Measurements from ENCODE around the gene FAM83D.

FAM83D gene

GRCh38 chr20:38895098-38895949 is 30.9 kb upstream of the FAM83D start:
- no peak for DNase-seq

GRCh38 chr20:38896009-38896594 is 30.1 kb upstream of the FAM83D start:
- DNase-seq: no peak

- no peak for DNase-seq
Measured at GRCh38 chr20:38897267-38897666, 28.9 kb upstream of the FAM83D start.

GRCh38 chr20:38900606-38901005 is 25.6 kb upstream of the FAM83D start:
- no peak for DNase-seq

- no peak for DNase-seq
Measured at GRCh38 chr20:38902601-38903000, 23.6 kb upstream of the FAM83D start.

- no peak for DNase-seq
Measured at GRCh38 chr20:38903335-38903734, 22.9 kb upstream of the FAM83D start.

- DNase-seq: no peak
Measured at GRCh38 chr20:38905375-38905774, 20.8 kb upstream of the FAM83D start.

GRCh38 chr20:38907918-38908677 is 18.1 kb upstream of the FAM83D start:
- no peak for DNase-seq

GRCh38 chr20:38915355-38915754 is 10.9 kb upstream of the FAM83D start:
- DNase-seq: no peak

GRCh38 chr20:38917657-38918056 is 8.6 kb upstream of the FAM83D start:
- no peak for DNase-seq

GRCh38 chr20:38918172-38918571 is 8.0 kb upstream of the FAM83D start:
- no peak for DNase-seq

- DNase-seq: no peak
Measured at GRCh38 chr20:38919683-38920082, 6.5 kb upstream of the FAM83D start.

GRCh38 chr20:38920411-38920810 is 5.8 kb upstream of the FAM83D start:
- DNase-seq: no peak

- DNase-seq: no peak
Measured at GRCh38 chr20:38920851-38921250, 5.4 kb upstream of the FAM83D start.

GRCh38 chr20:38924718-38925117 is 1.5 kb upstream of the FAM83D start:
- no peak for DNase-seq

- no peak for DNase-seq
Measured at GRCh38 chr20:38926934-38927616, 858 bp downstream of the FAM83D start.

- no peak for DNase-seq
Measured at GRCh38 chr20:38927902-38928578, 1.8 kb downstream of the FAM83D start.

GRCh38 chr20:38930242-38930569 is 4.0 kb downstream of the FAM83D start:
- DNase-seq: no peak

GRCh38 chr20:38931984-38932383 is 5.8 kb downstream of the FAM83D start:
- DNase-seq: no peak

- no peak for DNase-seq
Measured at GRCh38 chr20:38932457-38933120, 6.4 kb downstream of the FAM83D start.

- DNase-seq: no peak
Measured at GRCh38 chr20:38934530-38934929, 8.3 kb downstream of the FAM83D start.

- DNase-seq: no peak
Measured at GRCh38 chr20:38935285-38935684, 9.1 kb downstream of the FAM83D start.
